Keratinocyte (primary cell): ENCODE data around the gene CLNK. TPM values are rescaled to one million over a fixed set of nuclear protein-coding genes. Genes with fewer than 3 reads are reported as not detected.

ENCODE experiments used
- DNase-seq: peaks from one replicate; pipeline ENCODE4 v3.0.0-alpha.2; 2011; ENCODE audit warnings: low read depth, missing footprints, low spot score
- FAIRE-seq: peaks from 2 replicates; lab custom pipeline; 2011; peaks lifted over from hg19 to GRCh38; lab: Jason Lieb, UNC
- H2AFZ ChIP-seq: 2 replicates; pipeline ENCODE4 v1.6.0; 2012; ENCODE audit warnings: low read length, control low read depth, inconsistent platforms; ENCODE audit not compliant: control insufficient read depth
- H3K27ac ChIP-seq: 2 replicates; pipeline ENCODE4 v1.5.1; 2011; ENCODE audit warnings: low read length; ENCODE audit not compliant: control insufficient read depth, insufficient read depth
- H3K27me3 ChIP-seq: 3 replicates; pipeline ENCODE4 v1.6.0; 2011; ENCODE audit warnings: low read length; ENCODE audit not compliant: control insufficient read depth, insufficient read depth; ENCODE audit errors: extremely low read depth
- H3K36me3 ChIP-seq, 2 experiments: 2 replicates in 1 of 2; 3 replicates in 1 of 2; pipeline ENCODE4 v1.5.1; 2011; ENCODE audit warnings: low read length in 2 of 2, mild to moderate bottlenecking in 1 of 2; ENCODE audit not compliant: control insufficient read depth in 2 of 2, insufficient read depth in 2 of 2; ENCODE audit errors: extremely low read depth in 1 of 2
- H3K4me1 ChIP-seq: 3 replicates; pipeline ENCODE4 v1.5.1; 2011; ENCODE audit warnings: low read length; ENCODE audit not compliant: control insufficient read depth, insufficient read depth; ENCODE audit errors: extremely low read depth
- H3K4me2 ChIP-seq: 3 replicates; pipeline ENCODE4 v1.6.0; 2011; ENCODE audit warnings: low read depth, low read length; ENCODE audit not compliant: control insufficient read depth, insufficient read depth; ENCODE audit errors: extremely low read depth
- H3K4me3 ChIP-seq, 3 experiments: fragments of 200-600 bp in 1 of 3; sonication (generic) in 1 of 3; 2 replicates in 2 of 3; 3 replicates in 1 of 3; pipeline ENCODE4 v1.5.1; 2011 to 2016; ENCODE audit warnings: low read length in 3 of 3, mild to moderate bottlenecking in 3 of 3, control low read depth in 2 of 3, inconsistent platforms in 1 of 3, low read depth in 1 of 3, mixed read lengths in 1 of 3, mixed run types in 1 of 3, moderate library complexity in 1 of 3; ENCODE audit not compliant: control insufficient read depth in 2 of 3, insufficient read depth in 2 of 3; ENCODE audit errors: extremely low read depth in 1 of 3
- H3K79me2 ChIP-seq: 2 replicates; pipeline ENCODE4 v1.6.0; 2012; ENCODE audit warnings: low read length; ENCODE audit not compliant: control insufficient read depth, insufficient read depth
- H3K9ac ChIP-seq: 3 replicates; pipeline ENCODE4 v1.6.0; 2011; ENCODE audit warnings: low read length; ENCODE audit not compliant: control insufficient read depth, insufficient read depth; ENCODE audit errors: extremely low read depth
- H3K9me1 ChIP-seq: 3 replicates; pipeline ENCODE4 v1.6.0; 2011; ENCODE audit warnings: low read length; ENCODE audit not compliant: control insufficient read depth, insufficient read depth; ENCODE audit errors: extremely low read depth
- H3K9me3 ChIP-seq: 2 replicates; pipeline ENCODE4 v1.5.1; 2012; ENCODE audit warnings: low read depth, low read length; ENCODE audit not compliant: control insufficient read depth
- H4K20me1 ChIP-seq: 3 replicates; pipeline ENCODE4 v1.6.0; 2011; ENCODE audit warnings: low read length; ENCODE audit not compliant: control insufficient read depth, insufficient read depth; ENCODE audit errors: extremely low read depth
- CTCF ChIP-seq, 3 experiments: IDR thresholded peaks in 1 of 3; conservative IDR thresholded peaks in 1 of 3; optimal IDR thresholded peaks in 1 of 3; 2 replicates in 2 of 3; 3 replicates in 1 of 3; pipeline versions ENCODE3 to v1.5.1; 2011; ENCODE audit warnings: low read length in 3 of 3, mild to moderate bottlenecking in 3 of 3, moderate library complexity in 2 of 3, control low read depth in 1 of 3, inconsistent platforms in 1 of 3; ENCODE audit not compliant: insufficient read depth in 2 of 3; ENCODE audit errors: extremely low read depth in 1 of 3
- EZH2 ChIP-seq: IDR thresholded peaks from one replicate; pipeline ENCODE4 v1.6.1; 2012; ENCODE audit warnings: inconsistent platforms, mild to moderate bottlenecking, low read length, moderate library complexity
- dilution Hi-C: fragments of 300-500 bp; cut with MboI; formaldehyde crosslinking; loops from one replicate; pipeline ENCODE4 v1.7.0; 2020; ENCODE audit warnings: low sequenced_read_pairs; ENCODE audit not compliant: extremely low pct_ligation_motif_present
- polyA plus RNA-seq, 5 experiments: library from polyadenylated mRNA; depleted of rRNA in 3 of 5; stranded (reverse) in 3 of 5; stranded (forward) in 1 of 5; unstranded in 1 of 5; fragments of >200 nt; gene quantifications; 1 replicate in 1 of 5; 2 replicates in 3 of 5; 3 replicates in 1 of 5; pipeline versions ENCODE4 v1.2.1 to v1.2.3, GENCODE V29; 2011 to 2012; ENCODE audit warnings: missing spikeins in 2 of 5, low read depth in 1 of 5, low replicate concordance in 1 of 5

Gene CLNK
- polyA plus RNA-seq, 1 donor (not counting 4 experiments of a cell fraction or from before 2014, with no cell fraction given), result not detected

GRCh38 chr4:10625131-10625530 is 59.4 kb downstream of the CLNK start:
- H4K20me1 ChIP-seq, result no peaks in the 10 kb centered on the region
- no peak overlapping the region for H2AFZ ChIP-seq
- no peaks in the 10 kb centered on the region for H3K79me2 ChIP-seq
- TF ChIP-seq EZH2 (no peak), CTCF (optimal IDR thresholded peaks at IDR 0.05 in 1 of 3, IDR thresholded peaks at IDR 0.05 in 1 of 3, conservative IDR thresholded peaks at IDR 0.05 in 1 of 3; ENCODE audit: extremely low read depth in 1 of 3, insufficient read depth in 2 of 3, low read length in 3 of 3) (no peak)
- no peaks in the 10 kb centered on the region for H3K9me1 ChIP-seq
- no peak overlapping the region for H3K27ac ChIP-seq
- FAIRE-seq (no peak), DNase-seq (no peak)
- dilution Hi-C loops, result no loop called here
- no peak overlapping the region for H3K4me2 ChIP-seq
- H3K36me3 ChIP-seq, result no peaks in the 10 kb centered on the region
- H3K4me3 ChIP-seq, result no peak overlapping the region
- H3K9me3 ChIP-seq, result no peaks in the 10 kb centered on the region
- H3K9ac ChIP-seq, result no peak overlapping the region
- H3K27me3 ChIP-seq, result no peaks in the 10 kb centered on the region
- no peaks in the 10 kb centered on the region for H3K4me1 ChIP-seq

GRCh38 chr4:10623862-10624261 is 60.7 kb downstream of the CLNK start:
- Histone ChIP-seq H3K4me3 (no peak overlapping the region), H3K9me1 (no peaks in the 10 kb centered on the region), H3K27me3 (no peaks in the 10 kb centered on the region), H3K9ac (no peak overlapping the region), H3K27ac (no peak overlapping the region), H3K9me3 (no peaks in the 10 kb centered on the region), H3K4me2 (no peak overlapping the region), H3K79me2 (no peaks in the 10 kb centered on the region), H3K4me1 (no peaks in the 10 kb centered on the region), H3K36me3 (no peaks in the 10 kb centered on the region), H4K20me1 (no peaks in the 10 kb centered on the region), H2AFZ (no peak overlapping the region)
- dilution Hi-C loops, result no loop called here
- FAIRE-seq (no peak), DNase-seq (no peak)
- TF ChIP-seq EZH2 (no peak), CTCF (optimal IDR thresholded peaks at IDR 0.05 in 1 of 3, IDR thresholded peaks at IDR 0.05 in 1 of 3, conservative IDR thresholded peaks at IDR 0.05 in 1 of 3; ENCODE audit: extremely low read depth in 1 of 3, insufficient read depth in 2 of 3, low read length in 3 of 3) (no peak)
